ENCODE measurements around the gene PPL. TPM values are rescaled to one million over a fixed set of nuclear protein-coding genes. Genes with fewer than 3 reads are reported as not detected.

PPL gene
- total RNA-seq, 1 donor from 2014 or later: 142 TPM

DNA sequence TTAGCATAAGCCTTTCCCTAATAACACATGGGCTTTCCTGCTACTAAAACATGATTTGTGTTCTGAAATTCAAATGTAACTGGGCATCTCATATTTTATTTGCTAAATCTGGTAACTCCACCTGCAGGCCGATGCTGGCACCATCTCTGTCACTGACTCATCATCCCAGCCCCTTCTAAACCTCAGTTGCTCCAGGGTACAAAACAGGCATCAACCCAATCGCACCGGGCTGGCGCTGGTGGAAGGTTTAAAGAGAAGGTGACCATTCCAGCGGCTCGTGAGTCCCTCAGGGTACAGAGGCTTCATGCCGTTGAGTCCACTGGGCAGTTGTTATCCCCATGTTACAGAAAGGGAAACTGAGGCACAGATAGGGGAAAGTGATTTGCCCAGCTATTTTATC lies 27.1 kb downstream of the PPL start:
- Mint-ChIP-seq H3K9me3 (no peaks in the 10 kb centered on the region), H3K27me3 (no peaks in the 10 kb centered on the region), H3K36me3 (no peaks in the 10 kb centered on the region), H3K4me1 (ENCODE audit: unreplicated experiment) (no peaks in the 10 kb centered on the region), H3K4me3 (no peak overlapping the region), H3K27ac (no peak overlapping the region)
- TF ChIP-seq, protein P1, sequence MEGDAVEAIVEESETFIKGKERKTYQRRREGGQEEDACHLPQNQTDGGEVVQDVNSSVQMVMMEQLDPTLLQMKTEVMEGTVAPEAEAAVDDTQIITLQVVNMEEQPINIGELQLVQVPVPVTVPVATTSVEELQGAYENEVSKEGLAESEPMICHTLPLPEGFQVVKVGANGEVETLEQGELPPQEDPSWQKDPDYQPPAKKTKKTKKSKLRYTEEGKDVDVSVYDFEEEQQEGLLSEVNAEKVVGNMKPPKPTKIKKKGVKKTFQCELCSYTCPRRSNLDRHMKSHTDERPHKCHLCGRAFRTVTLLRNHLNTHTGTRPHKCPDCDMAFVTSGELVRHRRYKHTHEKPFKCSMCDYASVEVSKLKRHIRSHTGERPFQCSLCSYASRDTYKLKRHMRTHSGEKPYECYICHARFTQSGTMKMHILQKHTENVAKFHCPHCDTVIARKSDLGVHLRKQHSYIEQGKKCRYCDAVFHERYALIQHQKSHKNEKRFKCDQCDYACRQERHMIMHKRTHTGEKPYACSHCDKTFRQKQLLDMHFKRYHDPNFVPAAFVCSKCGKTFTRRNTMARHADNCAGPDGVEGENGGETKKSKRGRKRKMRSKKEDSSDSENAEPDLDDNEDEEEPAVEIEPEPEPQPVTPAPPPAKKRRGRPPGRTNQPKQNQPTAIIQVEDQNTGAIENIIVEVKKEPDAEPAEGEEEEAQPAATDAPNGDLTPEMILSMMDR (conservative IDR thresholded peaks at IDR 0.05): no peak
- no peak for DNase-seq (ENCODE audit: extremely low spot score, unreplicated experiment)

DNA sequence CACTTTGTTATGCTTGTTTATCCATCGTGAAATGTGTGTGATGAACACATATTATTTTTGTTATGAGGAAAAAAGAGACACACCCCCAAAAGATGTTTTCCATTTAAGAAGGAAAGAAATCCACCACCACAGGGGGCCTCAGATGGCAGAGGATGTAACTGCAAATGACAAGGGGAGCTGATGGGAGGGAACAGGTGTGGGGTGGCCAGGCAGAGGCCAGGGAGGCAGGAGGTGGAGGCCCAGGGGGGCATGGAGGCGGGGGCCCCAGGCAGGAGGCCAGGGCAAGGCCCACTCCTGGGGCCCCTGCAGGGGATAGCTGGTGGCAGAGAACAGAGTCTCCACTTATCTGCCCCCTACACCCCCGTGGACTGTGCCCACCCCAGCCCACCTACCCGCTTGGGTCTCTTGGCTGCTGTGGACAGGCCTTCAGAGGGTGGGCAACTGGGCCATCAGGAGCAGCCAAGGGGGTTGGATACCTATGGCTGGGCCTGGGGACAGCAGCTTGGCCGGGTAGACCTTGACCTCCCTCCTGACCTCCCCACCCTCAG lies 28.0 kb downstream of the PPL start:
- TF ChIP-seq, protein P1 (conservative IDR thresholded peaks at IDR 0.05): no peak
- Mint-ChIP-seq H3K4me1 (ENCODE audit: unreplicated experiment) (no peaks in the 10 kb centered on the region), H3K27me3 (no peaks in the 10 kb centered on the region), H3K4me3 (no peak overlapping the region), H3K27ac (no peak overlapping the region), H3K36me3 (peaks cover 5% of the 10 kb centered on the region), H3K9me3 (no peaks in the 10 kb centered on the region)
- DNase-seq (ENCODE audit: extremely low spot score, unreplicated experiment): no peak

DNA sequence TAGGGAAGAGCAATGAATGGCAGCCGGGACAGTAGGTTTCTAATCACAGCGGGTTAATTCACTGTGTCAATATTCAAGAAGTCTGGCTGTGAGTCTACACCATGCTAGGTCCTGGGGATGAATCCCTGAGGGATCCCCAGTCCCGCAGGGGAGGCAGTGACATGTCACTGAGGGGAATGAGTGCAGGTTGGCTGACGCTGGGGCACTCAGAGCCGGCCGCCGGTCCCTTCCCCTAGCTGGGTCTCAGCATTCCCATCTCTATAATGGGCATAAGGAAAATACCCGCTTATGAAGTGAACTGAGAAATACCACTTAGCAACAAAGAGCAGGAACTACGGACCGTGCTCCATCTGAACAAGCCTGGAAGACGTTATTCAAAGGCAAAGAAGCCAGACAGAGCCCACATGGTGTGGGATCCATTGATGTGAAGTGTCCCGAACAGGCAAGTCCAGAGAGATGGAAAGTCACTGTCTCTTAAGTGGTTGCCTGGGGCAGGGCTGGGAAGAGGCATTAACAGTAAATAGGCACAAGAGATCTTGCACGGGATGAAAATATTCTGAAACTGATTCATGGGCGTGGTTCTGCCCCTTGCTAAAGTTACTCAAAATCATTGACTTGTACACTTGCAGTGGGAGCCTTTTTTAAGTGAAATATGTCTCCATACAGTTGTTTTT lies 31.9 kb downstream of the PPL start:
- Mint-ChIP-seq H3K9me3 (no peaks in the 10 kb centered on the region), H3K4me1 (ENCODE audit: unreplicated experiment) (no peaks in the 10 kb centered on the region), H3K27ac (no peak overlapping the region), H3K36me3 (peaks cover 5% of the 10 kb centered on the region), H3K27me3 (no peaks in the 10 kb centered on the region), H3K4me3 (no peak overlapping the region)
- TF ChIP-seq, protein P1 (conservative IDR thresholded peaks at IDR 0.05): no peak
- no peak for DNase-seq (ENCODE audit: extremely low spot score, unreplicated experiment)

DNA sequence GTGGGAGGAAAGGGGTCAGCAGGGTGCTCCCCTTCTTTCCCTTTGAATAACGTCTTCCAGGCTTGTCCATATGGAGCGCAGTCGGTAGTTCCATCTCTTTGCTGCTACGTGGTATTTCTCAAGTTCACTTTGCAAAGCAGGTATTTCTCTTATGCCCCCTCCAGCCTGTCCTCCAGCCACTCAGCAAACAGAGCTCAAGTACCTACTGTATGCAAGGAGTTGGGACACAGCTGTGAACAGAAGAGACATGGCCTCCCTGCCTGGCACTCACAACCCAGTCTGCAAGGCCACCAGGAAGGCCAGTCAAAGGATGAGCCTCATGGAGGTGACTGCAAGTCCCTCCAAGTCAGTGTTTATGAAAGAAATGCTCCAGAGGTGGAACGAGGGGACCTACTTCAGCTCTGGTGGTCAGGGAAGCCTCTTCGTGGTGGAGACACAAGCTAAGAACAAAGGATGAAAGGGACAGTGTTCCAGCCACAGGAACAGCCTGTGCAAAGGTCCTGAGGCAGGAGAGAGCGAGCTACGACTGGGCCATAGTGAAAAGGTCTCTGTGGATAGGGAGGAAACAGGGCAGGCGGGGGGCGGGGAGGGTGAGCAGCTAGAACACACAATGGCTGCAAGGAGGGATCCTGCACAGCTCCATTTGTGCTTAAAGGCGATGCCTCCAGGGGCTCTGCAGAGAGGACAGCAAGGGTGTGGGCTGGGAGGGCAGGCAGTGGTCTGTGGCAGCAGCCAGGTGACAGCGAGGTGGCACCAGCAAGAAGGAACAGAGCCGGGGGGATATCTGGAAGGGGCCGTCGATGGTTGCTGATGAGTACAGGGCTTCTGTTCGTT lies 32.6 kb downstream of the PPL start:
- Mint-ChIP-seq H3K36me3 (peaks cover 5% of the 10 kb centered on the region), H3K4me3 (no peak overlapping the region), H3K4me1 (ENCODE audit: unreplicated experiment) (no peaks in the 10 kb centered on the region), H3K27me3 (no peaks in the 10 kb centered on the region), H3K27ac (peak overlapping the region; percentile 56), H3K9me3 (no peaks in the 10 kb centered on the region)
- TF ChIP-seq, protein P1 (conservative IDR thresholded peaks at IDR 0.05): no peak
- no peak for DNase-seq (ENCODE audit: extremely low spot score, unreplicated experiment)

DNA sequence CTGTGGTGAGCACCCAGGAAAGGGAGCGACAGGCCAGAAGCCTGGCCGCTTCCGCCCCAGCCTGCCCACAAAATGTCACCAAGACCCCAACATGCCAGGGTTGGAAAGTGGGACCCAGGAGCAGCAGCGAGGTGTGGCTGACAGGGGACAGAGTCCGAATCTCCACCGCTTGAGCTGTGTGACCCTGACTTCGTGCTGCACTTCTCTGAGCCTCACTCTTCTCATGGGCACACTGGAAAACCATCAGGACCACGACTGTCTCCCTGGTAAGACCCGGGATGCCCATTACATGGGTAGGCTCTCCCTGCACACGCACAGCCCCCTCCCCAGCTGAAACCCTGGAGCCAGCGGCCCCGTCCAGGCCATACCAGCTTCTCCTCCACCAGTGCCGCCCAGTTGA lies 34.9 kb downstream of the PPL start:
- Mint-ChIP-seq H3K36me3 (peaks cover 10% of the 10 kb centered on the region), H3K27me3 (no peaks in the 10 kb centered on the region), H3K27ac (no peak overlapping the region), H3K9me3 (no peaks in the 10 kb centered on the region), H3K4me1 (ENCODE audit: unreplicated experiment) (no peaks in the 10 kb centered on the region), H3K4me3 (no peak overlapping the region)
- TF ChIP-seq, protein P1 (conservative IDR thresholded peaks at IDR 0.05): no peak
- DNase-seq (ENCODE audit: extremely low spot score, unreplicated experiment): no peak
